Activated naive CD4-positive, alpha-beta T cell (primary cell): ENCODE measurements around the gene CXCL17.
A peak's percentile ranks its signal among the peaks of the same experiment; 100 is the strongest.

Source experiments
- DNase-seq, 4 experiments: peaks; one replicate each; lab custom pipeline; 2025; lab: John Stamatoyannopoulos, UW

CXCL17 gene

DNA sequence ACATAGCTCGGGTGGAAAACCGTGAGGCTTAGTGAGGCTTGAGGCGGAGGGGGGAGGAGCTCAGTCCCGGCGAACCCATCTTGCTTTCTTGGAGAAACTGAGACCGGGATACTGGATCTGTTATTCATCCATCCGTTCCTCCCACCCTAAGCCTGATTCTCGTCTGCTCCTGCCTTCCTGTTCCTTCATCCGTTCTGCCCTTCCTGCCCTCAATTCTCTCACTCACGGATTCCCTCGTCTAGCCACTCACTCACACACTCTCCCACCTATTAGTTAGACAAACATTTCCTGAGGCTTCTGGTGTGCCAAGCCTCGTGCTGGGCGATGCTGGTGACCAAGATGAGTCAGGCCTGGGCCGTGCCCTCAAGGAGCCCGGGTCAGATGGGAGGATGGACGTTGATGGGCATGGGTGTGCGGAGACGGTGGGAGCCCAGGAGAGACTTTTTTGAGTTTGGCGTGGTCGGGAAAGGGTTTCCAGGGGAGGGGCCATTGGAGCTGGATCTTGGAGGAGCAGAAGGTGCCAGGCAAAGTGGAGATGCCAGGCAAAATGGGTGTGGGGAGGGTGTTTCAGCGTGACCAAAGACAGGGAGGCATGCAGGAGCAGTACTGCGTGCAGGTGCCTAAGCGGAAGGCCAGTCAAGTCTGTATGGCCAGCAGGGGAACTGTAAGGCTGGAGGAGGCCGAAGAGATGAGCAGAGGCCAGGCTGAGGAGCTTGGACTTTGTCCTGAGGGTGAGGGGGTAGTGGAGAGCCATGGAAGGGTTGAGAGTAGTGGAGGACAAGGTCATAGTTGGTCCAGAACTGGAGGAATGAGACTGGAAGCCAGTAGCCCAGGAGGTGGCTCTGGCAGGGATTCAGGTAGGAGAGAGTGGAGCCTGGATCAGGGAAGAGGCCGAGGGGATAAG lies 45.2 kb downstream of the CXCL17 start:
- DNase-seq, result no peak

DNA sequence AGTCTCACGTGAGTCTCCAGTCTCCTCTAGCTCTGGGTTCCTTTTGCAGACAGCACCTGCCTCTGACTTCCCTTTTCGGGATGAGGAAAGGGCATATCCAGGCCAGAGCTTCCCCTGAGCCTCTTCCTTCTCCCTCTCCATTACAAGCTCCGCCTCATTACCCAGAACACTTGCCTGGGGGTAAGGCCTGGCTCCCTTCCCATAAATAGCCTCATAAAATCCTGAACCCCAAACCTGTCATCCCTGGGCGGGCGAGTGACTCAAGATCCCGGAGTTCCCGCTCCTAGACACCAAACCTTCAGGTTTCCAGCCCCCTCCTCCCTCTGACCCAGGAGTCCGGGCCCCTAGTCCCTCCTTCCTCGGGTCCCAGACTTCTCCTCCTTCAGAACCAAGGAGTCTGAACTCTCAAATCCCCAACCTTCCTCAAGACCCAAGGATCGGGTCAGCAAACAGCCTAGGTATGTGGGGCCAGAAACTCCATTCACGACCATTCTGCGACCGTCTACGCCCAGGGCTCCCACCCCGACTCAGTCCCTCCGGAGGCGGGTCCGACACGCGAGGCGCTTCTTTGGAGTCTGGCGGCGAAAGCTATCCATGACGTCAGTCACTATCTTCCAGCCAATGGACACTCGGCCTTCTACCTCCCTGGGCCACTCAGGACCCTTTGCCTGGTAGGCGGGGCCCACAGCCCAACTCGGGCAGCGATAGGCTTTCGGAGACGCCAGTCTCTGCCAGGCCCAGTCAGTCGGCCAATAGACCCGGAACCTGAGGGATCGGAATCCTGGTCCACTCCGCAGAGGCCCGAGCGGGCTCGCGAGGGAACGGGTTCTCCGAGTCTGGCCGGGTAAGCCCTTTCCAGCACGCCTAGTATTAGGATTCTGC lies 46.1 kb downstream of the CXCL17 start:
- DNase-seq, result peak; percentile 76 to 86 (median 84)

DNA sequence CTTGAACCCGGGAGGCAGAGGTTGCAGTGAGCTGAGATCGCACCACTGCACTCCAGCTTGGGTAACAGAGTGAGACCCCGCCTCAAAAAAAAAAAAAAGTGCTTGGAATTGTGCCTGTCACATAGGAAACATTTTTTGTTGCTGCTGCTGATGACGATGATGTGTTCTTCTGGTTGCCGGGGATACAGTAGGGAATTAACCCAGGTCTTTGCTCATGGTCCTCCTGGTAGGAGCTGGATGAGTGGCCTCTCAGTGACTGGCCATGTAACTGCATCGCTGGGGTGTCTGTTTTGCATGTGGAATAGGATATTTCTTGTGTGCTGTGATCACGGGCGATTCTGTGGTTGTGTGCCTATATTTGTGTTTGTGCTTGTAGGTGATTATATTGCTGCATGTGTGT lies 48.0 kb downstream of the CXCL17 start:
- DNase-seq, result no peak

DNA sequence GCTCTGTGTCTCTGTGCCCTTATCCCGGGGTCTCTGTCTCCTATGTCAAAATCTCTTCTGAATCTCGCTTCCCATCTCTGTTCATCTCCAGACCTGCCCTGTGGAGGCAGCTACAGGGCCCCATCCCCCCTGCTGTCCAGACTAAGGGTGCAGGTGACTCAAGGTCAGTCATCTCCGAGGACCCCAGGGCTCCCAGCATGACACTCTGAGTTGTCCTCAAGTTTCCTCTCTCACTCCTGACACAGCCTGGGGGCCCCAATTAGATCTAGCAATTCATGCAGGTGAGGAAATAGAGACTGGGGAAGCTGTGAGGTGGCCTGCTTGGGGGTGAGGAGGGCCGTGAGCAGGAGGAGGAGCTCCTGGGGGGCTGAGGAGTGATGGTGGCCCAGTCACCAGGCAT lies 50.6 kb downstream of the CXCL17 start:
- DNase-seq, result no peak

DNA sequence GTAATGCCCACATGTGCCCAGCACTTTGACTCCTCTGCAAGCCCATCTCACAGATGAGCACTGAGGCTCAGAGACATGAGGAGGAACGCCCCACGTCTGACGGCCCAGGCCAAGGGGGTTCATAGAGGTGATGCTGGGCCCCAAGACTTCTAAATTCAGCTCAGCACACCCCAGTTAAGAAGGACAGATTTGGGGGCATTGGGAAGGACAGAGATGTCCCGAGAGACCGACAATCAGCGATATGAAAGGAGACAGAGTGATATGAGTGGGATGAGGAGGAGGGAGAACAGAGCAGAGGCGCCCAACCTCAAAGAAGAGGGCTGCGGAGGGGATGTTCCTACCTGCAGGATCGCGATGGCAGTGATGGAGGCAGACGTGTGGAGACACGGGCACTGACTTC lies 52.8 kb downstream of the CXCL17 start, which contains the start of gene CNFN:
Gene CNFN, minus strand, starts transcription at position 399 of the 400 bp plus-strand sequence. CDS start 1,260 bp downstream, outside the sequence.
- no peak for DNase-seq

DNA sequence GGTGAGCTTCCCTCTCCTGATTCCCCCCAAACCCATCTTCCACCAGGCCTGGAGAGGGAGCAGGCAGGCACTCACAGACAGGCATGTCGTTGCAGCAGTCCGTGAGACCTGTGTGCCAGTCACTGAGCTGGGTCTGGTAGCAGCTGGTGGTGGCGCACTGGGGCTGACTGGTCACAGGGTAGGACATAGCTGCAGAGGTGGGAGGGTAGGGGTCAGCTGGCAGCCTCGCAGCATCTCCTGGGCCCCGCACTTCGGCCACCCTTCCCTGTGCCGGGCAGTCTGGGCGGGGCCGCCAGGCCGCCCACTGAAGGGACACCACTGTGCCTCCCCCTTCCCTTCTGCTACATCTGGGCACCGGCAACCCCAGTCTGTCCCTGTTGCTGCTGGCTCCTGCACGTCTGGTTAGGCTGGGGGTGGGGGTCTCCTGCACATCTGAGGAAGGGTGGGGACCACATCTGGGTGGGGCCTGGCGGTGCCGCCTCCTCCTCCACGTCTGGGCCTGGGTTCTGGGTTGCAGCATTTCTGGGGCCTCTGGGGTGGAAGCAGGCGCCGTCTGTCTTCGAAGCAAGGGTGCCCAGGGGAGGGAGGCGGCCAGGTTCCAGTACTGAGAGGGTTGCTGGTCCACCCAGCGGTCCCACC lies 53.8 kb downstream of the CXCL17 start:
- no peak for DNase-seq

DNA sequence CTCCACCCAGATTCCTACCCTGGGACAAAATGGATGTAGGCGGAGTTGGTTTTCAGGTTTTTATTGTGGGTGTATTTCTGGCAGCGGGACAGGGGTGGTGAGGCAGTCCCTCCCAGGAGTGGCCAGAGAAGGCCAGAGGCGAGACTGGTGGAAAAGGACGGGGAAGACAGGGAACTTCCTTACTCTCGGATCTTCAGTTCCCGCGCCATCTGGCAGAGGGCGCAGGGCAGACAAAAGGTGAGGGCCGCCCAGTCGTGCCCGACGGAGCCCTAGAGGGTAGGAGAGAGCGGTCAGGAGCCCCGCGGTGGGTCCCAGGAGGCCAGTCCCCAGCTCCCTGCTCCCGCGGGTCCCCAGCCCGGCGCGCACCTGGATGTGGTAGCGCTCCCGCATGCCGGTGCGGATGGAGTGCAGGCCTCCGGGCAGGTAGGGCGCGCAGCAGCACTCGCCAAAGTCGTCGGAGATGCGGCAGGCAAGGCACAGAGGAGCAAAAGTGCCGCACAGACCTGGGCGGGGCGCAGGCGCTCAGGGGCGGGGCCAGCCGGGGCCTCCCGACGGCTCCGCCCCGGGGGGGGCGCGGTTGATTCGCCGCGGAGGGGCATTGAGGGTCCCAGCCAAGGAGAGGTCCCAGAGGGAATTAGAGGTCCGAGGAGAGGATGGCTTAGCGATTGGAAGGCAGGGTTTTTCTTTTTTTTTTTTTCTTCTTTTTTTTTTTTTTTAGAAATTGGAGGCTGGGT lies 55.6 kb downstream of the CXCL17 start:
- DNase-seq, result peak in 3 of 4 experiments; percentile 26 to 64 (median 29)

DNA sequence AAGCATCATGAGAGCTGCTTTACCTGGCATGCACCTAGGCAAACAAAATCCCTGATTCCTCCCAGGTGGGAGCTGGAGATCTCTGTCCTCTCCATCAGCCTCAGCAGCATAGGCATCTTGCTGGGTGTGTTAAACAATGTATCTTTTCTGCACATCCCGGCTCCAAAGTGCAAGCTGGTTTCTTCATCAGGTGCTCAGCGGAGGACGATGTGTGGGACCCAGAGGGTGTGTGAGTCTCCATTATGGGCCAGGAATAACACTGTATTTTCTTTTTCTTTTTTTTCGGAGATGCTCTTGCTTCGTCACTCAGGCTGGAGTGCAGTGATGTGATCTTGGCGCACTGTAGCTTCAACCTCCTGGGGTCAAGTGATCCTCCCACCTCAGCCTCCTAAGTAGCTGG lies 62.6 kb downstream of the CXCL17 start:
- no peak for DNase-seq
